LoVo (cell line): ENCODE measurements around the gene TMEFF2.

Source experiments
- DNase-seq: peaks from one replicate; pipeline ENCODE4 v3.0.0-alpha.2; 2016; ENCODE audit warnings: low spot score

TMEFF2 gene

GRCh38 chr2:191965733-191966132 lies 229.0 kb downstream of the TMEFF2 start:
- no peak for DNase-seq

DNA sequence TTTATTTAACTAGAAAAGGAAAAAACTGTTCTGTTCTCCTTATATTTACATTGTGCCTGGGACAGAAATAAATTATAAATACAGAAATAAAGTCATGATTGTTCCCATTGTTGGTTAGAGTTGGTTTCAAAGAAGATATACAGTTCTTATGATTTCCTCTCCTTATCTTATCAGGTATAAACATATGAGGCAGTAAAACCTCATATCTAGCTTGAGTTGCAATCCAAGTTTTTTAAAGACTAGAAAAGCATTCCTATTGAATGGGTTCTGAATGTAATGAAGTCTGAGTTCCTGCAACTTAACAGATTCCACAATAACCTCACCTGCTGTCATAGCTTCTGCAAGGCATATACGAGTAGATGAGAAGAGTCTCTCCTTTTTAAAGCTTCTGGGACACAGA lies 233.2 kb downstream of the TMEFF2 start:
- no peak for DNase-seq

DNA sequence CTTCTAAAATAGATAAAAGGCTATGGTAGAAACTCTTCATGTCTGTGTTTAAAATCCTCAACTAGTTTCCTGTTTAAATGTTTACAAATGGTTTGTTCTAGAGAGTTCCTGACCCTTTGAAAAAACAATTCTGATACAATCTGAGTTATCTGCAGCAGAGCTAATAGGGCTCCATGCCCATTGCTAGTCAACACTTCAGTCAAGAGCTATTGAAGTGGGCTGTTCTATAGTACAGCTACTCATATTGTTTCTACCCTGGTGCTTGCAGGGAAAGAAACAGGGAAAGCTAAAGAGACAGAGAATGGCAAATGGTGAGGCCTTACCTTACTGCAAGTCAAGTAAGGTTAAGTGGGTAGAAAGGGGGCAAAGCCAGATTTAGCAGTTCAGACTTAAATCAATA lies 235.5 kb downstream of the TMEFF2 start:
- no peak for DNase-seq

DNA sequence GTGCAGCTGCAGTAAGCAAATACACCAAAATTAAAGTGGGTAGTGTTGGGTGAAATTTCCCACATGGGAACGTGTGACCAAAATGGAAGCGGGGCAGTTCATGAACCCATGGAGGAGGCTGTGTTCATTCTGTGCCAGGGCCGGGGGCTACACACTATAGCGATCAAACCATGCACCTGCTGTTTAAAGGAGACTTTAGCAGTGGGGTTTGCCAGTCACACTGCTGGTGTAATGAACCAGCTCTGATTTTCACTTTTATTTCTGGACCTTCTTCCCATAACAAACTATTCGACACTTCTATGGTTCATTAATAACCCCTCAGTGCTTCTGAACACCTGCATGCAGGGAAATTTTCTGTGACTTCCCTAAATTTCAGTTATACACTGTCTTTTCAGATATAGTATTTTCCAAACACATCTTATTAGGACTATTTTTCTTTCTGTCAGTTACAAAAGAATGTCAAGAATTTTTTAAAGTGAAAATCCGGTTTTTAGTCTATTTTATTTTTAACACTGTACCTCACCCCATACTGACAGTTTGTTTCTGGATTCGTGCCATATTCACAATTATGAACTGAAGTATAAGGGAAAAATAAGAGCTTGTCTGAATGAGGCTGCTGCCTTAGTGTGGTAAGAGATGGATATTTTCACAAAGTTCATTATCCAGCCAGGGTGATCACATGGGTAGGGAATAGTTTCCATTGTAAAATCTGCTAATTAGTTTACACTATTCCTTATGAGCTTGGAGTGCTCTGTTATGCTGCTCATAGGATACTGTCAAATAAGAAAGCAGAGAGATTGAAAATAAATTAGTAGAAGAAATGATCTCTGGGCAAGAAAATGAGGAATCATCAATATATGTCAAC lies 236.5 kb downstream of the TMEFF2 start:
- DNase-seq: no peak

DNA sequence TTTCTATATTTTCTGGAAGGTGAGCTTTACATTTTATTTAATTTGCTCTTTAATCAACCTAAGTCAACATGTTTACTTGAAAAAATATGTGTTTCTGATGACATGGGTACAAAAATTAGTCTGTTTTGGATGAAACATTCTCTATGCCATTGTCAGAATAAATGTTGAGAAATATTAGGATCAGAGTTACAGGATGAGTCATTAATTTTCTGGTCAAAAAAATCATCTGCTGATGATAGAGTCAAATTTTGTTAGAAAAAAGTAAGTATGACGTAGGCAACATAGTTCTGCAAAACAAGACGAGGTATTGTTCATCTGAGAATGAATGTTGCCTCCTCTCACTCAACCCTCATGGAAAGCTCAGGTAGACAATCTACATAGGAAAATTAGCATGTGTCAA lies 240.3 kb downstream of the TMEFF2 start:
- no peak for DNase-seq

- DNase-seq: no peak
These were observed 242.0 kb downstream of the TMEFF2 start for GRCh38 chr2:191952515-191953270.

DNA sequence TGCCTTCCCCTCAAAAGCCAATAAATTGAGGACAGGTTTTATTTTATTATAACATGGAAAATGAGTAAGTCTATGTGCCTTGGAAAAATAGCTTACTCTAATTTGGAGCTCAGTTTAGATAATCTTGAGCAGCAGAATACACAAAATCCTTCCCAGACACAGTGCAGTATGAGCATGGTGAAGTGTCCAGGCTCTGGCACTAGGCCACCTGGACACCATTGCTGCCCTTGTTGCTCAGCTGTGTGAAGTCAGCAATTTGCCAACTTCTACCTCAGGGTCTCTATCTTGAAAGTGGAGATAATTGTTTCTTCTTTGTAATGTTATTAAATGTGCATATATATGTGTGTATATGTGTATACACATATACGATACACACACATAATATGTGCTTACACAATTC lies 242.9 kb downstream of the TMEFF2 start:
- no peak for DNase-seq

DNA sequence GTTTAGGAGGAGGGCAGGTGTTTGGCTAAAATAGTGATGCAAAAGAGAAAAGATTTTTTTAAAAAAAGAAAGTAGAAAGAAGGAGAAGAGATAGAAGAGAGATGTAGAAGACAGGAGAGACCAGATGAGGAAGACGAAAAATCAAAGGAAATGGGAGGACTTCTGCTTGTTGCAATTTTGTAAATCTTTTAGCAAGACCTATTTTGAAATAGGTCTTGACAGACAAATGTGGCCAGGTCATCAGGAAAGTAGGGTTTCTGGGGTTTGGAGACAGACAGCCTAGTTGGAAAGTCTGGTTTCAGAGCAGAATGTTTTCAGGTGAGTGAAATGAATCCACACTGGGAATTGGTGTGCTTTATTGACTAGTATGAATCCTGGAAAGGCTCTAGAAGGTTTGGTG lies 243.4 kb downstream of the TMEFF2 start:
- DNase-seq: no peak

DNA sequence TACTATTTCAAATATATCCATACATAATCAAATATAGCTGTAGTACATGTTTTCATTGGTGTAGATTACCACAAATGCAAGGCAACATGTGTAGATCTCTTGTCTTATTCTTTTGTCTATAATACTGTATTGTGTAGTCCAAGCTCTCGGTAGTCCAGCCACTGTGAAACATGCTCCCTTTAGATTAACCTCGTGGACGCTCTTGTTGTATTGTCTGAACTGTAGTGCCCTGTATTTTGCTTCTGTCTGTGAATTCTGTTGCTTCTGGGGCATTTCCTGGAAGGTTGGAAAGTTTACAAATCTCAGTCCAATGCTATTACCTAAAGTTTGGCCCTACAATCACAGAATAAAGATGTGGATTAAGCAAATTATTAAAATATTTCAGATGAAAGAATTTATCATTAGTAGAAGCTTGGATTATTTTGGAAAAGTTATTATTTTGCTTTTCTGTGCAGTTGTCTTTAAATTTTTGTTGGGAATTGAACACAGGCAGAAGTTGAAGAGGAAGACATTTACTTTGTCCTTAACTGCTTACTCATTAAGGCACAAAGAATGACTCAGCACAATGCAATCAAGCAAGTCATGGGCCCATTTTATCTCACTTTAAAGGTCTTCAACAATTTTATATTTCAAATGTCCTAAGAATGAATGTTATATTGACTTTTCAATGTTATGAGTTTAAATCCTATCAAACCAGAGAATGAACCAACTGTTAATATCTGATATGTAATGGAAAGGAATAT lies 244.4 kb downstream of the TMEFF2 start:
- DNase-seq: peak; percentile 9

DNA sequence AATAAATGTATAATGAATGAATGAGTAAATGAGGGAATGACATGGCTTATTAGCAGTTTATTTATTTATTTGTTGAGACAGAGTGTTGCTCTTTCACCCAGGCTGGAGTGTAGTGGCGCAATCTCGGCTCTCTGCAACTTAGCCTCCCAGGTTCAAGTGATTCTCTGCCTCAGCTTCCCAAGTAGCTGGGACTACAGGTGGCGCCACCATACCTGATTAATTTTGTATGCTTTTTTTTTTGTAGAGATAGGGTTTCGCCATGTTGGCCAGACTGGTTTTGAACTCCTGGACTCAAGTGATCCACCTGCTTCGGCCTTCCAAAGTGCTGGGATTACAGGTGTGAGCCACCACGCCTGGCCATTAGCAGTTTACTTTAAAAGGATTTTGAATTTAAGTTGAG lies 247.5 kb downstream of the TMEFF2 start:
- no peak for DNase-seq

GRCh38 chr2:191946471-191947182 lies 248.1 kb downstream of the TMEFF2 start:
- DNase-seq: peak; percentile 3

- no peak for DNase-seq
These were observed 249.1 kb downstream of the TMEFF2 start for GRCh38 chr2:191945623-191946022.

DNA sequence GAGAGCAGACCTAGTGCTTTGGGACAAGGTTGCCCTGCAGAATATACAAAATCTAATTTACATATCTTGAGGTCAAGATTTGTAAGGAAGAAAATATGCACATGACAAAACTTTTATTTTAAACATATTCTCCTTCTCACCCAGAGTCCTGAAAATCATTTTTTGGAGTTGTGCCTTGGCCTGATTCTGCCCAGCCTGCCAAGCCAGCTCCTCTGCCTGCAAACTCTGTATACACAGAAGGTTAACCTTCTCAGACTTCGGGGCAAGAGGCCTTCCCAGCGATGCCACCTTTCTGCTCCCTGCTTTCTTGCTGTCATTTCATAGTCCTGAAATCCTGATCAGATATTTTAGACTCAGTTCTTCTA lies 252.0 kb downstream of the TMEFF2 start:
- no peak for DNase-seq

- DNase-seq: no peak
These were observed 252.5 kb downstream of the TMEFF2 start for GRCh38 chr2:191942090-191942738.

- no peak for DNase-seq
These were observed 253.3 kb downstream of the TMEFF2 start for GRCh38 chr2:191941376-191941929.

DNA sequence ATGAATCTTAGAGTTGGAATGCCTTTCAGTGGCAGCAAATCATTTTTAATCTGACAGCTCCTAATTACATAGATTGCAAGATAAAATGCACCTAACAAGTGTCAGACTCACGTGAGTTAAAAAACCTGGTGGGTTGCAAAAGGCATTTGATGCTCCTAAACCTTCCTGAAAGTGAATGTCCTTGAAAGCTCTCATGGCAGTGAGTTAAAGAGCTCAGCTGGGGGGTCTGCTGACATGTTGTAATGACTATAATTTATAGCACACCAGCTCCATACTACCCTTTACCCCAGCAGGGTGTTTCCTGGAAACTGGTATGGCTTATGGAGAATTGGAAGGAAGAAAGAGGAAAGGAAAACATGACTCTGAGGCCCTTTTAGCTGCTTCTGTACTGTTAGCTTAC lies 256.0 kb downstream of the TMEFF2 start:
- no peak for DNase-seq

DNA sequence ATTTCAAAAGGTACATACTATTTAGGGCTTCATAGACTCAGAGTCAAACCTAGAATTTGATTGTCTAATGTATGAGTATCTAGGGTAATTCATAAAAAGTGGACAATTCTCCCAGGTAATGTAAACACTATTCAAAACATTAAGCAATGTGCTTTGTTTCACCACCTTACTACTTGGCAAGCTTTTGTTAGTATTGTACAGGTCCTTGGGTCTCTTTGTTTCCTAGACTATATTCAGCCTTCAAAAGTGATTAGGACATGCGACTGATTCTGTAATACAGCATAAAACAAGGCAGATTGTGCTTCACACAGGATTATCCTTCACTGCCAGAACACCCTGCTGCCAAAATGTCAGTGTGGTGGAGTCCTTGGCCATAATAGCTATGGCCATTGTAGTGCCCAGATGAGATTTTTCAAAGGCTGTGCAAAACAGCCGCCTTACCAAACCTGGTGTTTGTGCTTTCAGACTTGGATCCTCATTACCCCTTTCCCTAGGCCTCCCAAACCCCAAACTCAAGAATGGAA lies 257.8 kb downstream of the TMEFF2 start:
- DNase-seq: no peak

- no peak for DNase-seq
These were observed 259.5 kb downstream of the TMEFF2 start for GRCh38 chr2:191935247-191935646.

DNA sequence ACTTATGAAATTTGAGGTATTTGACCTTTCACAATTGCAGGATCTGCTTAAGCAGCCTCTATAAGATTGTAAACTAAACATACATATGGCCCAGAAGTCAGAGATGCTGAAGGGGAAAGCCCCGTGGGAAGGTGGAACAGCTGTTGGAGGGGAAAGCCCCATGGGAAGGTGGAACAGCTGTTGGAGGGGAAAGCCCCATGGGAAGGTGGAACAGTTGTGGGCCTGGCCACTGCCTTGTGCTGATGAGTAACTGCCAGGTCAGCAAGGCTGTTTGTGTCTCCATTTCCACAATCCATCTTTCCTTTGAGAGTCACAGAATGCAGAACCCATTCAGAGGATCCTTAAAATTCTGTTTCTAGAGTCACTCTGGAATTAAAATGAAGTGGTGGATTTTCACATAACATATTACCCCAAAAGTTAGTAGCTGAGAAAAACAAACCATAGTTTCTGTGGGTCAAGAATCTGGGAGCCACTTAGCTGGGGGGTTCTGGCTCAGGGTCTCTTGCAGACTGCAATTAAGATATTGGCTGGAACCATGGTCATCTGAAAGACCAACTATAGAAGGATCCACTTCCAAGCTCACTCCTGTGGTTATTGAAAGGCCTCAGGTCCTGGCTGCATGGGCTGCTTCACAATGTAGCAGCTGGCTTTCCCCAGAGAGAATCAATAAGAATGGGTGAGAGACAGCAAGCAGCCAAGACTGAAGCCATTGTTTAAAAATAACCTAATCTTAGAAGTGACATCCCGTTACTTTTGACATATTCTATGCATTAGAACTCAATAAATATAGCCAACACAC lies 261.2 kb downstream of the TMEFF2 start:
- no peak for DNase-seq

DNA sequence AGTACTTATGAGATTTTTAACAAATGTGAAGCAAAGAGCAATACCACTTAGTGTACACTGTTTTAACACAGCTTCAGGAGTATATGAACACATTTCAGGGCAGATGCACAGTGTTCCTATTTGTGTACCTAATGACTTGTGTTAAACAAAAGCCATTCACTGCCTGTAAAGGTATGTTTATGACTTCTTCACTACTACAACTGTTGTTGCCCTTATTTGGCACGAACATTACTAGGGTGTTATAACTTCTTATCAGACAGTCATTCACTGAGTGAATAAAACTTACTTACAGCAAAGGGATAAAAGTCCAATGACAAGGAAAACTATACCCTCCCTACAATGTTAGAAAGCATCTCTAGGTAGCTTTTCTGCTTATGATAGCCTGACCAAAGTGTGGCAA lies 262.4 kb downstream of the TMEFF2 start:
- DNase-seq: no peak
